ENCODE measurements around the gene PCMTD2.

Gene PCMTD2

GRCh38 chr20:64236137-64237088 lies 19.1 kb upstream of the PCMTD2 start:
- no peak for TF ChIP-seq CTCF (IDR thresholded peaks at IDR 0.05; ENCODE audit: extremely low read depth, missing control alignments)
- no peak for DNase-seq (ENCODE audit: low spot score)

DNA sequence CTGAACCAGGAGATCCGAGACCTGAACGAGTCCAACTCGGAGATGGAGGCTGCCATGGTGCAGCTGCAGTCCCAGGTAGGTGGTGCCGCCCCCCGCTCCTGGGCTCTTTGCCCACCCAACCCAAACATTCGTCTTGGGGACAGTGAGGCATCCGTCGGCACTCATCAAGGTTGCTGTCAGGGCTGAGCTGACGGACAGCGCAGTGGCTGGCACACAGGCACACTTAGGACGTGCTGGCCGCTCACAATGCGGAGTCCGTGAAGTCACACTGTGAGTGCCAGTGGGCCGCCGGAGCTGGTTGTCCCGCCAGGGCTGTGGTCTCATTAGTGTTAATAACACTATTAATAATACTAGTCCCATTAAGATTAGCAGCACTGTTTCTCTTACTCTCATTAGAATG lies 18.2 kb upstream of the PCMTD2 start:
- no peak for TF ChIP-seq CTCF (IDR thresholded peaks at IDR 0.05; ENCODE audit: extremely low read depth, missing control alignments)
- DNase-seq (ENCODE audit: low spot score), result no peak

- DNase-seq (ENCODE audit: low spot score), result no peak
These were observed 17.3 kb upstream of the PCMTD2 start for GRCh38 chr20:64238115-64238825.

DNA sequence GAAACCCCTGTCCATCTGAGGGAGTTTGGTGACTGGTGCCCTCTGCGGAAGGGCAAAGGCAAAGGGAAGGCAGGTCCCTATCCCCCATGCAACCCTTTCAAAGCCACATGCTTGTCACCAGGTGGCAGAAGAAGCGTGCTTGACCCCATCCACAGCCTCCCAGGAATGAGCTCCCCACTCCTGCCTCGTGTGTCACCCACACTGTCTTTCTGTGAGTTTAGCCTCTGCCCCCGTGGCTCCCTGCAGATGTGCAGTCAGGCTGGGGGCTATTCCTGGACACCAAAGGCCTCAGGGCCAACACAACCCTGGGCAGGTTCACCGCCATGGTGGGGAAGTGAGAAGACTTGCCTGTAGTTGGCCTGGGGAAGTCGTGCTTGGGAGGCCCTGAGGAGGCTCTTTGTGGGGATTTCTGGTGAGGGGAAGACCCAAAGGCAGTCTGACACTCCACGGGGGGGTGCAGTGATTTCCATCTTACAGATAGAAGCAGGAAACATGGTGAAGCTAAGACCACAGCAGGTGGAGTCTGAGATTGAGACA lies 16.6 kb upstream of the PCMTD2 start:
- TF ChIP-seq CTCF (IDR thresholded peaks at IDR 0.05; ENCODE audit: extremely low read depth, missing control alignments), result no peak
- DNase-seq (ENCODE audit: low spot score), result peak; percentile 87

More at GRCh38 chr20:64238115-64238825, 17.3 kb upstream of the PCMTD2 start:
- no peak for TF ChIP-seq CTCF (IDR thresholded peaks at IDR 0.05; ENCODE audit: extremely low read depth, missing control alignments)

- no peak for DNase-seq (ENCODE audit: low spot score)
- no peak for TF ChIP-seq CTCF (IDR thresholded peaks at IDR 0.05; ENCODE audit: extremely low read depth, missing control alignments)
These were observed 15.9 kb upstream of the PCMTD2 start for GRCh38 chr20:64239449-64240242.

GRCh38 chr20:64240243-64241015 lies 15.1 kb upstream of the PCMTD2 start:
- no peak for TF ChIP-seq CTCF (IDR thresholded peaks at IDR 0.05; ENCODE audit: extremely low read depth, missing control alignments)

More at GRCh38 chr20:64240243-64241015, 15.1 kb upstream of the PCMTD2 start:
- no peak for DNase-seq (ENCODE audit: low spot score)

All from GM20000 (cell line).